K562 (cell line): ENCODE measurements around the gene TEX54. TPM values are rescaled to one million over a fixed set of nuclear protein-coding genes. Genes with fewer than 3 reads are reported as not detected.

Source experiments
- BCOR ChIP-seq: fragments of 450-650 bp; IDR thresholded peaks from 2 replicates; pipeline ENCODE4 v1.6.1; 2016
- CHD2 ChIP-seq: IDR thresholded peaks from 2 replicates; pipeline ENCODE4 v1.6.1; 2011; ENCODE audit warnings: low read depth, low read length
- CTBP1 ChIP-seq: fragments of 450-650 bp; IDR thresholded peaks from 2 replicates; pipeline ENCODE4 v1.6.1; 2016; ENCODE audit warnings: borderline replicate concordance
- ETV5 ChIP-seq: sonication (generic); formaldehyde crosslinking; IDR thresholded peaks from 2 replicates; pipeline ENCODE4 v1.4.0; 2020; ENCODE audit warnings: low read depth, mild to moderate bottlenecking, missing genetic modification reagents
- GABPB1 ChIP-seq: sonication (generic); formaldehyde crosslinking; IDR thresholded peaks from 2 replicates; pipeline ENCODE4 v1.8.0; 2022; ENCODE audit warnings: mild to moderate bottlenecking, missing genetic modification reagents
- GATAD2B ChIP-seq: fragments of 450-650 bp; IDR thresholded peaks from 2 replicates; pipeline ENCODE4 v1.6.1; 2017; ENCODE audit warnings: mild to moderate bottlenecking, borderline replicate concordance
- LEF1 ChIP-seq: fragments of 450-650 bp; IDR thresholded peaks from 2 replicates; pipeline ENCODE4 v1.6.1; 2016; ENCODE audit warnings: mild to moderate bottlenecking
- MYC ChIP-seq, 2 experiments: fragments of 250-450 bp in 1 of 2; sonication (Bioruptor Pico) in 1 of 2; IDR thresholded peaks; 2 replicates each; pipeline versions ENCODE4 v1.5.1 to v1.6.1; 2012 to 2021; ENCODE audit warnings: low read depth in 2 of 2, borderline replicate concordance in 1 of 2, improper control_type of control experiment in 1 of 2, low read length in 1 of 2, mild to moderate bottlenecking in 1 of 2, moderate library complexity in 1 of 2
- STAT5B ChIP-seq: fragments of 250-450 bp; sonication (Bioruptor Pico); IDR thresholded peaks from 2 replicates; pipeline ENCODE4 v1.8.0; 2021; ENCODE audit warnings: mild to moderate bottlenecking, inconsistent platforms
- XRCC3 ChIP-seq: fragments of 450-650 bp; IDR thresholded peaks from 2 replicates; pipeline ENCODE4 v1.6.1; 2017; ENCODE audit warnings: mild to moderate bottlenecking, moderate library complexity
- ZBTB17 ChIP-seq: fragments of 450-650 bp; formaldehyde crosslinking; IDR thresholded peaks from 2 replicates; pipeline ENCODE4 v1.4.0; 2020; ENCODE audit warnings: mild to moderate bottlenecking
- ZC3H11A ChIP-seq: IDR thresholded peaks from 2 replicates; pipeline ENCODE4 v1.6.1; 2012; ENCODE audit warnings: low read depth, low read length, improper control_type of control experiment
- ZNF12 ChIP-seq: sonication (generic); formaldehyde crosslinking; IDR thresholded peaks from 2 replicates; pipeline ENCODE4 v1.4.0; 2020; ENCODE audit warnings: mild to moderate bottlenecking, missing genetic modification reagents
- ZNF253 ChIP-seq: fragments of 250-450 bp; sonication (Bioruptor Pico); conservative IDR thresholded peaks from 2 replicates; pipeline ENCODE4 v1.6.1; 2021; ENCODE audit warnings: mild to moderate bottlenecking
- ZNF444 ChIP-seq: fragments of 250-450 bp; sonication (Bioruptor Pico); IDR thresholded peaks from 2 replicates; pipeline ENCODE4 v1.4.0; 2020; ENCODE audit warnings: mild to moderate bottlenecking, moderate library complexity
- ZNF609 ChIP-seq: sonication (generic); formaldehyde crosslinking; IDR thresholded peaks from 2 replicates; pipeline ENCODE4 v1.8.1; 2023; ENCODE audit warnings: missing genetic modification reagents, mild to moderate bottlenecking, borderline replicate concordance
- polyA plus RNA-seq, 8 experiments: library from polyadenylated mRNA; depleted of rRNA in 4 of 8; stranded (reverse) in 5 of 8; unstranded in 3 of 8; fragments of >200 nt; fragmentation: Nextera tagmentation in 2 of 8; fragmentation: Illumina TruSeq in 1 of 8; extraction: Ambion mirVana in 2 of 8; extraction: Trizol in 1 of 8; gene quantifications; 2 replicates each; pipeline versions ENCODE4 v1.2.1 to v1.2.3, GENCODE V29; 2011 to 2014; ENCODE audit warnings: inconsistent platforms in 1 of 8, missing spikeins in 1 of 8
- total RNA-seq, 7 experiments: library from RNA; depleted of rRNA in 6 of 7; stranded (reverse); fragments of >200 nt in 6 of 7; fragmentation: Illumina TruSeq in 2 of 7; extraction: Trizol in 2 of 7; gene quantifications; 2 replicates each; pipeline versions ENCODE4 v1.2.1 to v1.2.3, GENCODE V29; 2011 to 2021; ENCODE audit warnings: low replicate concordance in 1 of 7
- TF ChIP-seq, protein P1 (sequence below): fragments of 250-450 bp; sonication (Bioruptor Pico); IDR thresholded peaks from 2 replicates; pipeline ENCODE4 v1.5.0; 2022; ENCODE audit warnings: mild to moderate bottlenecking
- TF ChIP-seq, protein P2 (sequence below): IDR thresholded peaks from 3 replicates; pipeline ENCODE4 v1.6.1; 2011; ENCODE audit warnings: borderline replicate concordance, mild to moderate bottlenecking, moderate library complexity; ENCODE audit not compliant: insufficient read length; ENCODE audit errors: extremely low read depth

The TEX54 gene
- total and polyA plus RNA-seq, 9 of the 15 experiments (the other 6 are each of a cell fraction or from before 2014, with no cell fraction given): not detected

- TF ChIP-seq CTBP1 (no peak), XRCC3 (no peak), GATAD2B (no peak), ZNF444 (no peak), ZNF253 (no peak), STAT5B (no peak), ZNF12 (CRISPR knock-in tag) (no peak), ETV5 (CRISPR knock-in tag) (no peak), LEF1 (peak; percentile 90), MYC (IDR thresholded peaks at IDR 0.05; ENCODE audit: low read depth, low read length) (peak; percentile 96), MYC (CRISPR knock-in tag; IDR thresholded peaks at IDR 0.05; ENCODE audit: borderline replicate concordance, low read depth) (no peak), BCOR (no peak), GABPB1 (CRISPR knock-in tag) (no peak; the same call in 1 of the 2 replicates), ZBTB17 (CRISPR knock-in tag) (no peak), ZNF609 (CRISPR knock-in tag) (no peak), ZC3H11A (no peak), CHD2 (no peak)
- TF ChIP-seq, protein P1, sequence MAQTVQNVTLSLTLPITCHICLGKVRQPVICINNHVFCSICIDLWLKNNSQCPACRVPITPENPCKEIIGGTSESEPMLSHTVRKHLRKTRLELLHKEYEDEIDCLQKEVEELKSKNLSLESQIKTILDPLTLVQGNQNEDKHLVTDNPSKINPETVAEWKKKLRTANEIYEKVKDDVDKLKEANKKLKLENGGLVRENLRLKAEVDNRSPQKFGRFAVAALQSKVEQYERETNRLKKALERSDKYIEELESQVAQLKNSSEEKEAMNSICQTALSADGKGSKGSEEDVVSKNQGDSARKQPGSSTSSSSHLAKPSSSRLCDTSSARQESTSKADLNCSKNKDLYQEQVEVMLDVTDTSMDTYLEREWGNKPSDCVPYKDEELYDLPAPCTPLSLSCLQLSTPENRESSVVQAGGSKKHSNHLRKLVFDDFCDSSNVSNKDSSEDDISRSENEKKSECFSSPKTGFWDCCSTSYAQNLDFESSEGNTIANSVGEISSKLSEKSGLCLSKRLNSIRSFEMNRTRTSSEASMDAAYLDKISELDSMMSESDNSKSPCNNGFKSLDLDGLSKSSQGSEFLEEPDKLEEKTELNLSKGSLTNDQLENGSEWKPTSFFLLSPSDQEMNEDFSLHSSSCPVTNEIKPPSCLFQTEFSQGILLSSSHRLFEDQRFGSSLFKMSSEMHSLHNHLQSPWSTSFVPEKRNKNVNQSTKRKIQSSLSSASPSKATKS (CRISPR knock-in tag): no peak
- TF ChIP-seq, protein P2, sequence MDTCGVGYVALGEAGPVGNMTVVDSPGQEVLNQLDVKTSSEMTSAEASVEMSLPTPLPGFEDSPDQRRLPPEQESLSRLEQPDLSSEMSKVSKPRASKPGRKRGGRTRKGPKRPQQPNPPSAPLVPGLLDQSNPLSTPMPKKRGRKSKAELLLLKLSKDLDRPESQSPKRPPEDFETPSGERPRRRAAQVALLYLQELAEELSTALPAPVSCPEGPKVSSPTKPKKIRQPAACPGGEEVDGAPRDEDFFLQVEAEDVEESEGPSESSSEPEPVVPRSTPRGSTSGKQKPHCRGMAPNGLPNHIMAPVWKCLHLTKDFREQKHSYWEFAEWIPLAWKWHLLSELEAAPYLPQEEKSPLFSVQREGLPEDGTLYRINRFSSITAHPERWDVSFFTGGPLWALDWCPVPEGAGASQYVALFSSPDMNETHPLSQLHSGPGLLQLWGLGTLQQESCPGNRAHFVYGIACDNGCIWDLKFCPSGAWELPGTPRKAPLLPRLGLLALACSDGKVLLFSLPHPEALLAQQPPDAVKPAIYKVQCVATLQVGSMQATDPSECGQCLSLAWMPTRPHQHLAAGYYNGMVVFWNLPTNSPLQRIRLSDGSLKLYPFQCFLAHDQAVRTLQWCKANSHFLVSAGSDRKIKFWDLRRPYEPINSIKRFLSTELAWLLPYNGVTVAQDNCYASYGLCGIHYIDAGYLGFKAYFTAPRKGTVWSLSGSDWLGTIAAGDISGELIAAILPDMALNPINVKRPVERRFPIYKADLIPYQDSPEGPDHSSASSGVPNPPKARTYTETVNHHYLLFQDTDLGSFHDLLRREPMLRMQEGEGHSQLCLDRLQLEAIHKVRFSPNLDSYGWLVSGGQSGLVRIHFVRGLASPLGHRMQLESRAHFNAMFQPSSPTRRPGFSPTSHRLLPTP: no peak
Measured at GRCh38 chr11:62881579-62882430, 49.2 kb upstream of the TEX54 start (continued).
